HG03469 (cell line): ENCODE measurements around the gene IQCC.
"Not testable (repeated sequence)": the region's sequence is repeated elsewhere in the genome, so short reads cannot be mapped to it uniquely, and the experiment has no call there.

Experiments used
- ATAC-seq: cut with Tn5 transposase; IDR thresholded peaks from one replicate; pipeline ENCODE4 v1.9.1; 2021; ENCODE audit warnings: mild to moderate bottlenecking, moderate library complexity, moderate number of reproducible peaks; ENCODE audit not compliant: unreplicated experiment

IQCC gene

GRCh38 chr1:32205401-32206370, at the start of gene IQCC:
Gene IQCC (plus strand): TSS chr1:32205671. CDS start chr1:32205682, 11 bp downstream.
- no peak for ATAC-seq

DNA sequence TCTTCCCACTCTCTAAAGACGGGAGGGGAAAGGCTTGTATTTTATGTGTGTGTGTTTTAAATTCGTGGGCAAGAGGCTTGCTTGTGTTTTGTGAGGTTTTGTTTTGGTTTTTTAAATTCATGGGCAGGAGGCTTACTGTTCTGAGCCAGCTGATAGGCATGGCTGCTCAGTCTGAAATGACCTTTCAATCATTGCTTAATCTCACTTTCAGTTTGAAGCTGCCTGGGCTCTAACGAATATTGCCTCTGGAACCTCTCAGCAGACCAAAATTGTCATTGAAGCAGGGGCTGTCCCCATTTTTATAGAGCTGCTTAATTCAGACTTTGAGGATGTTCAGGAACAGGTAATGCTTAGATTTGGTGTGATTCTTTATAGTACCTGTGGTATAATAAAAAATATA, 46.3 kb upstream of the IQCC start:
- ATAC-seq: no peak

GRCh38 chr1:32163405-32163804, 42.1 kb upstream of the IQCC start:
- ATAC-seq: no peak

- not testable (repeated sequence) for ATAC-seq
Observed at GRCh38 chr1:32165633-32166032, 39.8 kb upstream of the IQCC start.

DNA sequence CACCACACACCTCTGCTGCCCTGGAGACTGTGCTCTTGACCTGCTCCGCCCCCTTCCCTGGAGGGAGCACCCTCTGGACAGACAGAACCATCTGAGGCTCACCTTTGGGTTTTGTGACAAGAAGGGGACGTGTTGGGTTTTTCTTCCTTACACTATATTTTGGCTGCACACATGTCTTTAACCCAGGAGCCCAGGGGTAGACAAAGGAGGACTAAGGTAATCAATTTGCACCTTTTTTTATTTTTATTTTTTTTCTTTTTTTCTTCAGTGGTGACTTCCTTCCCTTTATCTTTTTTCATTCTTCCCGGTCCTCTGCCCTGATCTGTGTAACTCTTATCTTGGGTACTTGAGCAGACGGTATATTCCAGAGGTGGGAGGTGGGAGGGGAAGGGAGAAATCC, 34.5 kb upstream of the IQCC start:
- no peak for ATAC-seq

DNA sequence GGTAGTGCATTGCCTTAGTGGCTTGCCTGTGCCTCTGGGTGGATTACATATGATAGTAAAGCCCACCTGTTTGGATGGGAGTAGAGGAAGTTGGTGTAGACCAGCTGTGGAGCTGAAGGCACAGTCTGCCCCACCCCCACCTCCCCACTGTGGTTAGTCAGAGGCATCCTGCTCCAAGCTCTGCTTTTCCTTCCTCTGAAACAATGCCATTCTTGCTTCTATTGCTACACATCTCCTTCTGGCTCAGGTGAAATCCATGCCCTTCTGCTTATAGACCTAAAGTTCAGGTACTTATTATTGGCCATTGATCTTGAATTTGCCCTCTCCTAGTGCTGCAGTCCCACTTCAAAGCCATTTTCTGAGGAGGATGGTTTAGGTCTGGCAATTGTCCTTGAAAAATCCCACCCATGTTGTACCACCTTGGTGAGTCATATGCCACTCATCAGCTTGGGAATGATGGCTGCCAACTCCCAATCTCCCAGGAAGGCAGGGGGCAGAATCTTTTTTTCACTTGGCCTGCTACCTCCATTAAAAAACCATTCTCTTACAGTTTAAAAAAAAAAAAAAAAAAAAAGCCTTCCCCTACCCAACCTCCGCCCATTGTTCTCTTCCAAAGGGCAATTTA, 32.7 kb upstream of the IQCC start:
- no peak for ATAC-seq

- no peak for ATAC-seq
Observed at GRCh38 chr1:32178380-32179192, 26.9 kb upstream of the IQCC start.

DNA sequence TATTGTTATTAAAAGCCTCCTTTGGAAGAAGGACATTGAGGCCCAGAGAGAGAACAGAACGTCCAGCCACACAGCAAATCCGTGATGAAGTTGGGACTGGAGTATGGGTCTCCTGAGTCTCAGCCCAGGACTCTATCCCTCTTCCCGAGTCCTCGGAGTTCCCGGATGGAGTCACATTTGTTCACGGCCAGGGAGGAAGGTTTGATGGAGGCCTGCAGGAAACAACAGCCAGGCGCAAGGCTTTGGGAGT, 26.4 kb upstream of the IQCC start:
- no peak for ATAC-seq

- ATAC-seq: no peak
Observed at GRCh38 chr1:32179443-32180185, 25.9 kb upstream of the IQCC start, which contains the start of gene TXLNA. Gene TXLNA (plus strand): TSS chr1:32179675. CDS start chr1:32180346, 671 bp downstream.

DNA sequence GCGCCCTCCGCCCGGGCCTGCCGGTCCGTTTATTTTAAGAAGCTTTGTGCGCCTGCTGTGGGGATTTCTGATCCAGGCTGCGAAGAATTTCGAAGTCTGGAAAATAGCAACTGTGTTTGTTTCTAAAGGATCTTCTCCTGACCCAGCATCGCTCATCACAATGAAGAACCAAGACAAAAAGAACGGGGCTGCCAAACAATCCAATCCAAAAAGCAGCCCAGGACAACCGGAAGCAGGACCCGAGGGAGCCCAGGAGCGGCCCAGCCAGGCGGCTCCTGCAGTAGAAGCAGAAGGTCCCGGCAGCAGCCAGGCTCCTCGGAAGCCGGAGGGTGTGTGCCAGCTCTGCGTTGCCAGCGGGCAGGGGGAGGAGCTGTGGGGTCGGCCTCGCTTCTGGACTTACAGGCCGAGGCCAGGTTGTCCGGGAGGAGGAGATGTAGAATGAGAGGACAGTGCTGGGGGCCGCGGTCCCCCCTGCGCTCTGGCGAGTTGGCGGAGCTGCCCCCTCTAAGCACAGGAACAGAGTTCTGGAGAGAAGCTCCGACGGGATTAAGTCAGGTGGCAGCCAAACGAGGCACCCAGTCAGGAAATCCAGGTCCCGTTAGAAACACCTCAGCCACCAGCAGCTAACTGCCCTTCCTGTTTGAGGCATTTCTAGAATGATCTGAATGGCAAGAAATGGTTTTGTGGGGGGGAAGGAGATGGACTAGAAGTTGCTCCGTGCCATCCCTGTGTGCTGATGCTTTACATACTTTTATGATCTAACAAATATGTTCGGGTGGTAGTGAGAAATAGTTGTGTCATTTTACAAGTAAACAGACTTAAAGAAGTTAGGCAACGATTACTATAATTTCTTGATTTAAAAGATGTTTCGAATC, 25.0 kb upstream of the IQCC start:
- ATAC-seq: no peak

DNA sequence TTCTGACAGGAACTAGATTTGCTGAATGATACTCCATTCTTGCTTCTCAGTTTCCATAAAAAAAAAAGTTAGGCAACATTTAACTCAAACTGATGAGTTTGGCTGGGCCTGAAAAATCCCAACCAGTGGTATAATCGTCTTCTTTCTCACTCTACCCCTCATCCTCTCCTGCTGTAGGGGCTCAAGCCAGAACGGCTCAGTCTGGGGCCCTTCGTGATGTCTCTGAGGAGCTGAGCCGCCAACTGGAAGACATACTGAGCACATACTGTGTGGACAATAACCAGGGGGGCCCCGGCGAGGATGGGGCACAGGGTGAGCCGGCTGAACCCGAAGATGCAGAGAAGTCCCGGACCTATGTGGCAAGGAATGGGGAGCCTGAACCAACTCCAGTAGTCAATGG, 24.4 kb upstream of the IQCC start:
- ATAC-seq: no peak

DNA sequence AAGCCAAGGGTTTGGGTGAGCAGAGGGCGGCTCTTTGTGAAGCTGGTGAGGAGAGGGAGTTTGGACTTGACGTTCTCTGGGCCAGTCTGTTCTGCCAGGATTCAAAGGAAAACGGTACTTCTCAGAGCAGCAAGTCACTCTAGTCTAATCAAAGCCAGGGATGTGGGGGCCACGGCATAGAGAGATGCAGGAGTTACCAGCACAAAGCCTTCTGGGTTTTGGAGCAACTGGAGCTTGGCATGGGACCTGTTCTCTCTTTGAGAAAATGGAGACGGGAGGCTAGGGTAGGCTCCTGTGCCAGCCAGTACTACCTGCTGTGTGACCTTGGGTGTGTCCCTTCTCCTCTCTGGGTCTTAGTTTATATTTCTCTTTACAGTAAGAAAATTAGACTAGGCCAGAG, 23.9 kb upstream of the IQCC start:
- ATAC-seq: no peak

GRCh38 chr1:32182060-32182459, 23.4 kb upstream of the IQCC start:
- ATAC-seq: no peak

- ATAC-seq: no peak
Observed at GRCh38 chr1:32184650-32185049, 20.8 kb upstream of the IQCC start.

- no peak for ATAC-seq
Observed at GRCh38 chr1:32186077-32186476, 19.4 kb upstream of the IQCC start.

GRCh38 chr1:32186491-32186890, 19.0 kb upstream of the IQCC start:
- no peak for ATAC-seq

DNA sequence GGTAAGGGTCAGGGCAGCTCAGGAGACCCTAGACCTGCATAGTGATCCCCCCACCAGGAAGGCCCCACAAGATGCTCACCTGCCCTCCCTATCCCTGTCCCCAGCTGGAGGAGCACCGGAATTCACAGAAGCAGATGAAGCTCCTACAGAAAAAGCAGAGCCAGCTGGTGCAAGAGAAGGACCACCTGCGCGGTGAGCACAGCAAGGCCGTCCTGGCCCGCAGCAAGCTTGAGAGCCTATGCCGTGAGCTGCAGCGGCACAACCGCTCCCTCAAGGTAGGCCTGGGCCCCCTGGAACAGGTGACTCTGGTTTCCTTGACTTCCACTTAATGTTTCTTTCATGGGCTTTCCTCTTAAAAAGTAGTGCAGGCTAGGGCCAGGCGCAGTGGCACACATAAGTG, 17.6 kb upstream of the IQCC start:
- no peak for ATAC-seq

GRCh38 chr1:32192220-32192948, 13.1 kb upstream of the IQCC start:
- ATAC-seq: no peak

- ATAC-seq: no peak
Observed at GRCh38 chr1:32194984-32195383, 10.5 kb upstream of the IQCC start.
